IMR-90 (cell line): ENCODE results near the gene CEP63. TPM values are rescaled to one million over a fixed set of nuclear protein-coding genes. Genes with fewer than 3 reads are reported as not detected.

Source experiments
- ATAC-seq: fragments of 200-7000 bp; cut with Tn5 transposase; 2 replicates; pipeline ENCODE4 v1.9.1; 2020; ENCODE audit warnings: low read depth, mild to moderate bottlenecking, moderate library complexity
- BruUV-seq: library from RNA; stranded (reverse); fragments of 400-500 nt; replicated peaks from 2 replicates; lab custom pipeline; 2021; lab: Mats Ljungman, UMichigan
- CTCF ChIA-PET: fragments of 300-600 bp; formaldehyde crosslinking; extraction: SDS; loops from one replicate; lab custom pipeline; 2021; ENCODE audit warnings: antibody characterized with exemption; lab: Yijun Ruan, JAX
- POLR2A ChIA-PET: fragments of 300-600 bp; sonication (Branson Sonifier 250); formaldehyde crosslinking; loops from one replicate; lab custom pipeline; 2022; ENCODE audit warnings: antibody characterized with exemption; ENCODE audit not compliant: unreplicated experiment; lab: Charles Lee
- DNase-seq: peaks from one replicate; pipeline ENCODE4 v3.0.0; 2013
- H2AFZ ChIP-seq: replicated peaks from 2 replicates; pipeline ENCODE3; 2013; ENCODE audit warnings: low read length, mild to moderate bottlenecking; ENCODE audit not compliant: poor library complexity
- H2AK5ac ChIP-seq: 2 replicates; pipeline ENCODE4 v1.6.1; 2013; ENCODE audit warnings: low read depth, low read length, inconsistent platforms
- H2AK9ac ChIP-seq: replicated peaks from 2 replicates; pipeline ENCODE3; 2013; ENCODE audit warnings: mild to moderate bottlenecking, low read depth, low read length, moderate library complexity; ENCODE audit not compliant: poor library complexity
- H2BK120ac ChIP-seq: 2 replicates; pipeline ENCODE4 v1.6.1; 2013; ENCODE audit warnings: low read depth, low read length, inconsistent platforms
- H2BK15ac ChIP-seq: 3 replicates; pipeline ENCODE4 v1.6.1; 2013; ENCODE audit warnings: low read depth, low read length, inconsistent platforms
- H2BK20ac ChIP-seq: 2 replicates; pipeline ENCODE4 v1.6.1; 2013; ENCODE audit warnings: low read depth, mild to moderate bottlenecking, inconsistent platforms, low read length, moderate library complexity
- H2BK5ac ChIP-seq: 2 replicates; pipeline ENCODE4 v1.6.1; 2013; ENCODE audit warnings: mild to moderate bottlenecking, low read depth, low read length, inconsistent platforms; ENCODE audit not compliant: poor library complexity, severe bottlenecking
- H3K14ac ChIP-seq: replicated peaks from 2 replicates; pipeline ENCODE4 v1.6.1; 2013; ENCODE audit warnings: low read depth, low read length, inconsistent platforms
- H3K18ac ChIP-seq: 2 replicates; pipeline ENCODE4 v1.6.1; 2013; ENCODE audit warnings: low read depth, low read length, control low read depth
- H3K23ac ChIP-seq: 2 replicates; pipeline ENCODE4 v1.6.1; 2013; ENCODE audit warnings: low read depth, low read length, inconsistent platforms
- H3K27ac ChIP-seq: 2 replicates; pipeline ENCODE4 v1.5.1; 2013; ENCODE audit warnings: mild to moderate bottlenecking, control low read depth, low read length; ENCODE audit not compliant: insufficient read depth
- H3K27me3 ChIP-seq: 2 replicates; pipeline ENCODE4 v1.6.1; 2013; ENCODE audit warnings: low read length; ENCODE audit not compliant: control insufficient read depth, insufficient read depth
- H3K36me3 ChIP-seq: 2 replicates; pipeline ENCODE4 v1.6.1; 2013; ENCODE audit warnings: low read length, mixed read lengths; ENCODE audit not compliant: control insufficient read depth, insufficient read depth
- H3K4ac ChIP-seq: 2 replicates; pipeline ENCODE4 v1.6.1; 2013; ENCODE audit warnings: low read depth, low read length, inconsistent platforms
- H3K4me1 ChIP-seq: 2 replicates; pipeline ENCODE4 v1.6.1; 2013; ENCODE audit warnings: low read length, mixed read lengths; ENCODE audit not compliant: control insufficient read depth, insufficient read depth
- H3K4me2 ChIP-seq: 2 replicates; pipeline ENCODE4 v1.6.1; 2013; ENCODE audit warnings: low read depth, mild to moderate bottlenecking, control low read depth, low read length, moderate library complexity
- H3K4me3 ChIP-seq: 2 replicates; pipeline ENCODE4 v1.5.1; 2013; ENCODE audit warnings: low read depth, mild to moderate bottlenecking, control low read depth, low read length, moderate library complexity; ENCODE audit not compliant: insufficient read depth
- H3K56ac ChIP-seq: 2 replicates; pipeline ENCODE4 v1.6.1; 2013; ENCODE audit warnings: low read length, inconsistent platforms; ENCODE audit not compliant: insufficient read depth; ENCODE audit errors: extremely low read depth
- H3K79me1 ChIP-seq, 2 experiments: 2 replicates each; pipeline ENCODE4 v1.6.1; 2013; ENCODE audit warnings: low read length in 2 of 2, inconsistent platforms in 1 of 2, low read depth in 1 of 2
- H3K9ac ChIP-seq: 2 replicates; pipeline ENCODE4 v1.6.1; 2013; ENCODE audit warnings: low read depth, low read length, control low read depth
- H3K9me1 ChIP-seq: 2 replicates; pipeline ENCODE4 v1.6.1; 2013; ENCODE audit warnings: low read length, inconsistent platforms; ENCODE audit not compliant: insufficient read depth
- H3K9me3 ChIP-seq: 2 replicates; pipeline ENCODE4 v1.6.1; 2013; ENCODE audit warnings: low read length; ENCODE audit not compliant: control insufficient read depth, insufficient read depth
- H4K20me1 ChIP-seq: 2 replicates; pipeline ENCODE4 v1.6.1; 2013; ENCODE audit warnings: low read length, inconsistent platforms; ENCODE audit not compliant: insufficient read depth
- H4K5ac ChIP-seq: 2 replicates; pipeline ENCODE4 v1.6.1; 2013; ENCODE audit warnings: mild to moderate bottlenecking, low read depth, low read length, control low read depth
- H4K8ac ChIP-seq, 2 experiments: 2 replicates each; pipeline ENCODE4 v1.6.1; 2013; ENCODE audit warnings: low read depth in 2 of 2, low read length in 2 of 2, control low read depth in 1 of 2, inconsistent platforms in 1 of 2
- H4K91ac ChIP-seq: 2 replicates; pipeline ENCODE4 v1.6.1; 2013; ENCODE audit warnings: low read depth, low read length, inconsistent platforms; ENCODE audit not compliant: insufficient read depth
- ELK1 ChIP-seq: fragments of 150-350 bp; IDR thresholded peaks from 2 replicates; pipeline ENCODE4 v1.6.1; 2016; ENCODE audit warnings: low read depth, mild to moderate bottlenecking, low read length, moderate library complexity, borderline replicate concordance
- RFX5 ChIP-seq: IDR thresholded peaks from 2 replicates; pipeline ENCODE4 v1.8.0; 2012; ENCODE audit warnings: low read depth, mild to moderate bottlenecking, low read length, moderate library complexity
- USF2 ChIP-seq: fragments of 150-350 bp; IDR thresholded peaks from 2 replicates; pipeline ENCODE4 v1.6.1; 2017; ENCODE audit warnings: mild to moderate bottlenecking, antibody characterized with exemption, low read length, low read depth
- WGBS, 2 experiments: methylation state at CpG; one replicate each; pipeline versions ENCODE4 v1.1.5 to v1.1.7; 2013; ENCODE audit warnings: missing lambda C conversion rate in 2 of 2; ENCODE audit not compliant: insufficient read length in 1 of 2; ENCODE audit errors: extremely low coverage in 2 of 2; 5-methylcytosine and 5-hydroxymethylcytosine counted together
- dilution Hi-C: fragments of 300-500 bp; cut with HindIII; formaldehyde crosslinking; loops from one replicate; pipeline ENCODE4 v1.14.3; 2018; ENCODE audit warnings: low sequenced_read_pairs; ENCODE audit not compliant: unreplicated experiment
- in situ Hi-C: fragments of 300-500 bp; cut with MboI; formaldehyde crosslinking; loops from 3 replicates; pipeline ENCODE4 v1.14.3; 2019; ENCODE audit warnings: low sequenced_read_pairs, inconsistent platforms, mixed read lengths
- intact Hi-C: fragments of 100-400 bp; cut with micrococcal nuclease; formaldehyde crosslinking; loops from 2 replicates; pipeline ENCODE4 v1.10.0; 2022
- polyA plus RNA-seq, 3 experiments: library from polyadenylated mRNA; depleted of rRNA; stranded (reverse); fragments of >200 nt; gene quantifications; 2 replicates each; pipeline ENCODE4 v1.2.3, GENCODE V29; 2012; ENCODE audit warnings: low replicate concordance in 1 of 3
- total RNA-seq: library from RNA; depleted of rRNA; stranded (reverse); fragments of >200 nt; gene quantifications from 2 replicates; pipeline ENCODE4 v1.2.3, GENCODE V29; 2012

CEP63 gene
- total and polyA plus RNA-seq, 2 of the 4 experiments (the other 2 are of a cell fraction), result 6.5 to 9.1 TPM

- H2BK5ac ChIP-seq, result no peak overlapping the region
- no peaks in the 10 kb centered on the region for H3K36me3 ChIP-seq
- H2AFZ ChIP-seq, result no peak overlapping the region
- in situ Hi-C loops (loop anchor here (10.0 kb wide), 1 partner anchor 1288 kb away; no protein-coding TSS in a partner anchor), intact Hi-C loops (no loop called here), dilution Hi-C loops (no loop called here)
- ATAC-seq (no peak), DNase-seq (no peak)
- H3K18ac ChIP-seq, result no peak overlapping the region; the same call in 1 of the 2 replicates
- H4K91ac ChIP-seq, result no peak overlapping the region
- no peak overlapping the region for H2BK120ac ChIP-seq
- no peaks in the 10 kb centered on the region for H3K79me1 ChIP-seq
- no peak overlapping the region for H2BK15ac ChIP-seq
- no peak overlapping the region for H2AK9ac ChIP-seq
- H3K27ac ChIP-seq, result no peak overlapping the region
- TF ChIP-seq USF2 (no peak), ELK1 (no peak), RFX5 (no peak)
- H3K23ac ChIP-seq, result no peak overlapping the region
- H3K9me3 ChIP-seq, result no peaks in the 10 kb centered on the region
- H3K14ac ChIP-seq, result no peak overlapping the region
- H3K4me3 ChIP-seq, result no peak overlapping the region
- H2BK20ac ChIP-seq, result no peak overlapping the region
- no peak overlapping the region; the same call in 1 of the 2 replicates for H3K4me2 ChIP-seq
- peaks cover 40% of the 10 kb centered on the region; the same call in 1 of the 2 replicates for H3K27me3 ChIP-seq
- H3K56ac ChIP-seq, result no peak overlapping the region
- no peak overlapping the region for H4K5ac ChIP-seq
- WGBS, 2 experiments, result 12% methylated on average over 3 of the region's 12 CpGs; no CpG with 5 or more reads in 1 of the 2 experiments
- no TSS peak for BruUV-seq
- POLR2A ChIA-PET, result no interaction called here
- CTCF ChIA-PET, result interaction anchor here (0.7 kb wide), 1 partner anchor 15 kb away, joined by 3 read pairs; no protein-coding TSS in a partner anchor
- no peaks in the 10 kb centered on the region for H3K9me1 ChIP-seq
- H3K9ac ChIP-seq, result no peak overlapping the region
- H3K4me1 ChIP-seq, result no peaks in the 10 kb centered on the region; the same call in 1 of the 2 replicates
- H4K8ac ChIP-seq, result no peak overlapping the region
- H2AK5ac ChIP-seq, result no peak overlapping the region
- H4K20me1 ChIP-seq, result no peaks in the 10 kb centered on the region
- H3K4ac ChIP-seq, result no peak overlapping the region
These were observed 120.5 kb downstream of the CEP63 start for GRCh38 chr3:134606033-134607025.
